Pancreas (tissue), 10 donors: Measurements from ENCODE around the gene C20orf141. TPM values are rescaled to one million over a fixed set of nuclear protein-coding genes. Genes with fewer than 3 reads are reported as not detected.
"Not testable (repeated sequence)": the region's sequence is repeated elsewhere in the genome, so short reads cannot be mapped to it uniquely, and the experiment has no call there.

ENCODE experiments used
- ATAC-seq, 4 donors: fragments of 200-7000 bp; cut with Tn5 transposase; one replicate each; pipeline versions ENCODE4 v1.8.0 to v1.9.1; 2020; ENCODE audit warnings: mild to moderate bottlenecking in 4 of 4, moderate library complexity in 4 of 4
- DNase-seq, 6 donors: peaks; one replicate each; pipeline ENCODE4 v3.0.0-alpha.2; 2020
- FAIRE-seq: peaks from 2 replicates; lab custom pipeline; 2012; peaks lifted over from hg19 to GRCh38; lab: Jason Lieb, UNC
- H3K27ac ChIP-seq, 4 donors: fragments of 200-600 bp; sonication (generic); 1 replicate in 3 of 4; 2 replicates in 1 of 4; pipeline versions ENCODE4 v1.5.0 to v1.8.0; 2020
- H3K27me3 ChIP-seq, 4 donors: fragments of 200-600 bp; one replicate each; pipeline ENCODE4 v1.8.0; 2021
- H3K36me3 ChIP-seq, 3 donors: fragments of 200-600 bp; sonication (generic) in 1 of 3; one replicate each; pipeline versions ENCODE4 v1.5.0 to v1.8.0; 2020 to 2021
- H3K4me1 ChIP-seq, 3 donors: fragments of 200-600 bp; one replicate each; pipeline ENCODE4 v1.8.0; 2021
- H3K4me3 ChIP-seq, 4 donors: fragments of 200-600 bp; sonication (generic) in 2 of 4; one replicate each; pipeline versions ENCODE4 v1.5.0 to v1.8.0; 2020 to 2021
- H3K9me3 ChIP-seq, 4 donors: fragments of 200-600 bp; one replicate each; pipeline ENCODE4 v1.8.0; 2021
- WGBS, 2 donors: extraction: QIAGEN DNeasy Blood & Tissue Kit; methylation state at CpG; one replicate each; pipeline ENCODE4 v1.1.7; 2013; 5-methylcytosine and 5-hydroxymethylcytosine counted together
- intact Hi-C, 3 donors: fragments of 100-400 bp; cut with DNase I; formaldehyde crosslinking; loops; one replicate each; pipeline versions ENCODE4 v1.11.1 to v1.14.2; 2022
- polyA plus RNA-seq, 2 donors: library from polyadenylated mRNA; stranded (reverse); fragments of 200-250 nt; gene quantifications; one replicate each; pipeline ENCODE4 v1.2.3, GENCODE V29; 2013
- total RNA-seq, 6 donors: library from RNA; stranded (reverse); fragmentation: NEBNext Ultra II Directional in 4 of 6; extraction: Animal tissue kit (Norgen Biotek cat#: 25700) in 4 of 6; gene quantifications; one replicate each; pipeline versions ENCODE4 v1.2.1 to v1.2.4, GENCODE V29; 2021 to 2023
- TF ChIP-seq, protein P1 (sequence below), 4 donors: fragments of 200-600 bp; sonication (generic) in 3 of 4; IDR thresholded peaks; one replicate each; pipeline versions ENCODE4 v1.5.0 to v1.8.0; 2021; ENCODE audit warnings: antibody characterized with exemption in 4 of 4
- donor health status: healthy with polysubstance abuse.
- donor health status: DM: no; HTN: no; CAD: no; lungs with moderate emphysema.
- donor health status: DM: no; HTN: no; CAD: no.
- donor health status: control.
- donor health status: control.
- donor health status: Bipolar disorder and iron deficiency.
- donor health status: DM: yes; HTN: yes; CAD: no.
- donor health status: DM: no; HTN: no; CAD: no.
- donor health status: DM: no; HTN: no; CAD: no.
- donor health status: DM: yes; HTN: yes; CAD: no.

The C20orf141 gene
- total RNA-seq (not detected), polyA plus RNA-seq (under 1 TPM in 1 of 2 donors, not detected in 1; 0.19 TPM)

- H3K27me3 ChIP-seq: peaks cover 0 to 11% (median 0%) of the 10 kb centered on the region in 4 donors
- intact Hi-C loops: no loop called here
These were observed at the start of gene C20orf141 for GRCh38 chr20:2814587-2815051. C20orf141 (plus strand) TSS chr20:2814987; CDS start chr20:2815185, 198 bp downstream.

DNA sequence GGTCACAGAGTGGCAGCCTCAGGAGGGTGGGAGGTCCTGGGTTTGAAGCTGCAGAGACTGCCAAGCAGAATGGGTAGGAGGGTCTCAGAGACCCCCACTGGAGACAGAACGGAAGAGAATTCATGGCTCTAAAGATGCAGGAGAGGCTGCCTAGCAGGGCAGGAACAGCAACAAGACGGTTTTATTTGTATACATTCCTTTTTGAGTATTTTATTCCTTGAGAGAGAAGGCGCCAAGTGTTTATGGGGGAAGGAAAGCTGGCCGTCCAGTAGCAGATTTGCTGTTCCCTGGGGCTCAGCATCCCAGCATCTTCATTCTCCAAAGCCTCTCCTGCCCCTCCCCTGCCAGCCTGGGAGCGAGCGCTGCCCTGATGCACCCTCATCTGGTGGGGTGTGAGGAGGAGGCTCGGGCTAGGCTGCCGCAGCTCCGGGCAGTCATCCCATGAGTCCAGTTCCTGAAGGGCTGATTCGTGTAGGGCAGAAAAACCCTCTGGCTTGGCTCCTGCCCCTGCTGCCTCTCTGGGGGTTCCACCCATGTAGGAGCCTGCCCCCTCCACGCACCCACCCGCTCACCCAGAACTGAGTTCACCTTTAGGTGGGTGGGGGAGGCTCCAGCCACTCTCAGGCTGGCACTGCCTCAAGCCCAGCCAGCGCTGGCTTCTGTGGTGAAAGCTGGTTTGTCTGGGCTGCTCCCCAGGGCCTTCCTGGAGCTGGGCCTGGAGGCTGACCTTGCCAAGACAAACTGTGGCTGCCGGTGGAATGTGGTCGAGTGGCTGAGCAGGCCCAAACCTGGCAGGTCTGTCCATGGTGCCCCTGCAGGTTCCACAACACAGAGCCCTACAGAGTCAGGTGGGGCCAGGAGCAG lies 46.8 kb upstream of the C20orf141 start:
- ATAC-seq: peak; percentile 98 to 99 (median 99)
- H3K4me3 ChIP-seq: peak overlapping the region in 1 of 4 donors; percentile 17
- H3K27ac ChIP-seq: peak overlapping the region; percentile 43 to 76 (median 58)

More at GRCh38 chr20:2814587-2815051, at the start of gene C20orf141:
- TF ChIP-seq, protein P1, sequence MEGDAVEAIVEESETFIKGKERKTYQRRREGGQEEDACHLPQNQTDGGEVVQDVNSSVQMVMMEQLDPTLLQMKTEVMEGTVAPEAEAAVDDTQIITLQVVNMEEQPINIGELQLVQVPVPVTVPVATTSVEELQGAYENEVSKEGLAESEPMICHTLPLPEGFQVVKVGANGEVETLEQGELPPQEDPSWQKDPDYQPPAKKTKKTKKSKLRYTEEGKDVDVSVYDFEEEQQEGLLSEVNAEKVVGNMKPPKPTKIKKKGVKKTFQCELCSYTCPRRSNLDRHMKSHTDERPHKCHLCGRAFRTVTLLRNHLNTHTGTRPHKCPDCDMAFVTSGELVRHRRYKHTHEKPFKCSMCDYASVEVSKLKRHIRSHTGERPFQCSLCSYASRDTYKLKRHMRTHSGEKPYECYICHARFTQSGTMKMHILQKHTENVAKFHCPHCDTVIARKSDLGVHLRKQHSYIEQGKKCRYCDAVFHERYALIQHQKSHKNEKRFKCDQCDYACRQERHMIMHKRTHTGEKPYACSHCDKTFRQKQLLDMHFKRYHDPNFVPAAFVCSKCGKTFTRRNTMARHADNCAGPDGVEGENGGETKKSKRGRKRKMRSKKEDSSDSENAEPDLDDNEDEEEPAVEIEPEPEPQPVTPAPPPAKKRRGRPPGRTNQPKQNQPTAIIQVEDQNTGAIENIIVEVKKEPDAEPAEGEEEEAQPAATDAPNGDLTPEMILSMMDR (IDR thresholded peaks at IDR 0.05): no peak
- peak in 1 of 6 donors; percentile 45 for DNase-seq
- Histone ChIP-seq H3K9me3 (no peaks in the 10 kb centered on the region), H3K27ac (no peak within 1 kb of the TSS), H3K4me1 (no peaks in the 10 kb centered on the region), H3K4me3 (no peak within 1 kb of the TSS), H3K36me3 (no peaks in the 10 kb centered on the region)
- 44 to 48% methylated on average over 4 to 5 of the region's 5 CpGs for WGBS, 2 donors
- no peak for FAIRE-seq
- ATAC-seq: peak in 3 of 4 donors; percentile 34 to 69 (median 51)

DNA sequence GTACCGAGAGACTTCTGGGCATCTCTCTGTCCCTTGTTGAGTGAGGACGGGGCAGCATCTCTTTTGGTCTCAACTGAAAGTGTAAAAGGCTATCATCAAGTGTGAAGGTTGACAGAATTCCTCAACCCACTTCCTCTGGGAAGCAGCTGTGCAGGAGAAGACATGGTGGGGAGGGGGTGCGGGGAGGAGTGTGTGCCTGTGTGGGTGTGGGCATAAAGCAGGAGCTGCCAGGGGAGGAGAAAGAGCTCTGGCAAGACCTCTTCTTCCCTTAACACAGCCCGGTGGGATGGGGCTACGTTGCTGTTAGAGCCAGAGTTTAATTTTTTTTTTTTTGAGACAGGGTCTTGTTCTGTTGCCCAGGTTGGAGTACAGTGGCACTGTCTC lies 46.2 kb upstream of the C20orf141 start:
- TF ChIP-seq, protein P1 (IDR thresholded peaks at IDR 0.05): no peak
- FAIRE-seq: no peak
- peak; percentile 5 to 45 (median 29) for ATAC-seq

More for the DNA sequence above, 46.8 kb upstream of the C20orf141 start:
- no peaks in the 10 kb centered on the region for H3K9me3 ChIP-seq
- DNase-seq (peak; percentile 87 to 96 (median 90)), FAIRE-seq (no peak)
- no peaks in the 10 kb centered on the region for H3K27me3 ChIP-seq
- intact Hi-C loops: no loop called here
- 23 to 29% methylated on average over 14 to 15 of the region's 15 CpGs for WGBS, 2 donors
- H3K4me1 ChIP-seq: peaks cover 6 to 11% (median 10%) of the 10 kb centered on the region in 3 donors
- H3K36me3 ChIP-seq: no peaks in the 10 kb centered on the region
- TF ChIP-seq, protein P1 (IDR thresholded peaks at IDR 0.05): no peak

DNA sequence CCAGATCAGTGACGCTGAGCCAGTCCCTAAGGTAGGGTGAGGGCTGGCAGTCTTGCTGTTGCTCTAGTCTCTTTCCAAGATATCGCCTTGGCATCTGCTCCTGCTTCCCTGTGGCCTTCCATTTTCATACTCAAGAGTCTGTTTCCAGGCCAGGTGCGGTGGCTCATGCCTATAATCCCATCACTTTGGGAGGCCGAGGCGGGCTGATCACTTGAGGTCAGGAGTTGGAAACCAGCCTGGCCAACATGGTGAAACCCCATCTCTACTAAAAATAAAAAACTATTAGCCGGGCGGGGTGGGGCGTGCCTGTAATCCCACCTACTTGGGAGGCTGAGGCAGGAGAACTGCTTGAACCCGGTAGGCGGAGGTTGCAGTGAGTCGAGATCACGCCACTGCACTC lies 44.7 kb upstream of the C20orf141 start:
- H3K4me3 ChIP-seq, H3K27me3 ChIP-seq, H3K36me3 ChIP-seq, ATAC-seq, intact Hi-C loops, H3K9me3 ChIP-seq, H3K27ac ChIP-seq, DNase-seq, FAIRE-seq: not testable (repeated sequence)
- peaks cover 6 to 11% (median 10%) of the 10 kb centered on the region in 3 donors for H3K4me1 ChIP-seq
- WGBS, 2 donors: 95 to 97% methylated on average over 12 of the region's 12 CpGs

More for the DNA sequence above, 46.2 kb upstream of the C20orf141 start:
- DNase-seq: no peak
- H3K4me3 ChIP-seq: no peak overlapping the region
- H3K9me3 ChIP-seq: no peaks in the 10 kb centered on the region
- H3K4me1 ChIP-seq: peaks cover 6 to 11% (median 10%) of the 10 kb centered on the region in 3 donors
- peak overlapping the region in 3 of 4 donors; percentile 49 to 76 (median 68) for H3K27ac ChIP-seq
- 33 to 39% methylated on average over 5 of the region's 5 CpGs for WGBS, 2 donors
- intact Hi-C loops: no loop called here
- no peaks in the 10 kb centered on the region for H3K36me3 ChIP-seq
- no peaks in the 10 kb centered on the region for H3K27me3 ChIP-seq

DNA sequence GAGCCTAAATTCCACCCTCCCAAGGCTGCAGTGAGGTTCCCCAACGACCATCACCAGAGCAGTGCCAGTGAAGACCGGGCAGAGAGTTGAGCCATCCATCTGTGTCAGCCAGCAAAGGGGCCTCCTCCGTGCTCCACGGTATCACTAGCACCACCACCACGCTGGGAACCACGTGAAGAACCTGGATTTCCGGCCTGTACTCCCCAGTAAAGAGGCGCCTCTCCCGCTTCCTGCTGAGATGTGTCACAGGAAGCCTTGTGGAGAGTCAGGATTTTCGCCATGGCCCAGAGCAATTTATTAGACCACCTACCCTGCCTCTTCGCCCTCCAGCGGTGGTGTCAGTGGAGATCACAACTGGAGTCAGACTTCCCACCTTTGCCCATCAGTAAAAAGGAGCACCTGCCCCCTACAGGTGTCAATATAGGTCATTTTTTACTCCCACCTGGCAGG lies 43.1 kb upstream of the C20orf141 start:
- peaks cover 6 to 11% (median 10%) of the 10 kb centered on the region in 3 donors for H3K4me1 ChIP-seq
- ATAC-seq (no peak), FAIRE-seq (no peak), DNase-seq (no peak)
- no peak overlapping the region for H3K4me3 ChIP-seq
- no peak overlapping the region for H3K27ac ChIP-seq
- H3K27me3 ChIP-seq: no peaks in the 10 kb centered on the region
- no peaks in the 10 kb centered on the region for H3K9me3 ChIP-seq
- intact Hi-C loops: no loop called here
- H3K36me3 ChIP-seq: no peaks in the 10 kb centered on the region
- 75 to 76% methylated on average over 12 of the region's 12 CpGs for WGBS, 2 donors
- TF ChIP-seq, protein P1 (IDR thresholded peaks at IDR 0.05): no peak
